Measurements from ENCODE around the gene DQX1.

DNA sequence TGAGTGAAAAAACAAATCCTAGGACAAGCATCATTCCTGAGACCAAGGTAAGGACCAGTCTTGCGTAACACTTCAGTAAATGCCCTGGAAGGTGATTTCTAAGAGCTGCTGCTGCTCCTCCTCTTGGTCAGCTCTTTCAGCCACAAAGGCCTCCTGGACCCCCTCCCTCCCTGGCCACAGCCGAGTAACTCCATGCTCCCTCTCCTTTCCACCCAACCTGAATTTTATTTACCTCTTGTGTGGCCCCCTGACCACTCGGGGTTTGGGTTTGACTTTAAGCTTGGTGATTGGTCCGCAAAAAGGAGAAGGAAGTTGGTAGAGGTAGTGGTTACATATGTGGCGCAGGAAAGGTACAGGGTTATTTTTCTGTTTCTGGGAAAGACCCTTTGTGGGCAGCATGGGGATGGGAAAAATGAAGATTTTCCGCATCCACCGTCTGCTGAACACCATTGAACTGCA, 12.9 kb upstream of the DQX1 start:
- TF ChIP-seq, protein P1, sequence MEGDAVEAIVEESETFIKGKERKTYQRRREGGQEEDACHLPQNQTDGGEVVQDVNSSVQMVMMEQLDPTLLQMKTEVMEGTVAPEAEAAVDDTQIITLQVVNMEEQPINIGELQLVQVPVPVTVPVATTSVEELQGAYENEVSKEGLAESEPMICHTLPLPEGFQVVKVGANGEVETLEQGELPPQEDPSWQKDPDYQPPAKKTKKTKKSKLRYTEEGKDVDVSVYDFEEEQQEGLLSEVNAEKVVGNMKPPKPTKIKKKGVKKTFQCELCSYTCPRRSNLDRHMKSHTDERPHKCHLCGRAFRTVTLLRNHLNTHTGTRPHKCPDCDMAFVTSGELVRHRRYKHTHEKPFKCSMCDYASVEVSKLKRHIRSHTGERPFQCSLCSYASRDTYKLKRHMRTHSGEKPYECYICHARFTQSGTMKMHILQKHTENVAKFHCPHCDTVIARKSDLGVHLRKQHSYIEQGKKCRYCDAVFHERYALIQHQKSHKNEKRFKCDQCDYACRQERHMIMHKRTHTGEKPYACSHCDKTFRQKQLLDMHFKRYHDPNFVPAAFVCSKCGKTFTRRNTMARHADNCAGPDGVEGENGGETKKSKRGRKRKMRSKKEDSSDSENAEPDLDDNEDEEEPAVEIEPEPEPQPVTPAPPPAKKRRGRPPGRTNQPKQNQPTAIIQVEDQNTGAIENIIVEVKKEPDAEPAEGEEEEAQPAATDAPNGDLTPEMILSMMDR (optimal IDR thresholded peaks at IDR 0.05 in 1 of 3, IDR thresholded peaks at IDR 0.05 in 1 of 3, conservative IDR thresholded peaks at IDR 0.05 in 1 of 3; ENCODE audit: extremely low read depth in 1 of 3, insufficient read depth in 2 of 3, low read length in 3 of 3), result no peak
- TF ChIP-seq EZH2 (IDR thresholded peaks at IDR 0.05; ENCODE audit: low read length), result no peak

Measured in keratinocyte (primary cell).